ENCODE data around the gene MS4A12.
"Not testable (repeated sequence)": the region's sequence is repeated elsewhere in the genome, so short reads cannot be mapped to it uniquely, and the experiment has no call there.

Gene MS4A12

DNA sequence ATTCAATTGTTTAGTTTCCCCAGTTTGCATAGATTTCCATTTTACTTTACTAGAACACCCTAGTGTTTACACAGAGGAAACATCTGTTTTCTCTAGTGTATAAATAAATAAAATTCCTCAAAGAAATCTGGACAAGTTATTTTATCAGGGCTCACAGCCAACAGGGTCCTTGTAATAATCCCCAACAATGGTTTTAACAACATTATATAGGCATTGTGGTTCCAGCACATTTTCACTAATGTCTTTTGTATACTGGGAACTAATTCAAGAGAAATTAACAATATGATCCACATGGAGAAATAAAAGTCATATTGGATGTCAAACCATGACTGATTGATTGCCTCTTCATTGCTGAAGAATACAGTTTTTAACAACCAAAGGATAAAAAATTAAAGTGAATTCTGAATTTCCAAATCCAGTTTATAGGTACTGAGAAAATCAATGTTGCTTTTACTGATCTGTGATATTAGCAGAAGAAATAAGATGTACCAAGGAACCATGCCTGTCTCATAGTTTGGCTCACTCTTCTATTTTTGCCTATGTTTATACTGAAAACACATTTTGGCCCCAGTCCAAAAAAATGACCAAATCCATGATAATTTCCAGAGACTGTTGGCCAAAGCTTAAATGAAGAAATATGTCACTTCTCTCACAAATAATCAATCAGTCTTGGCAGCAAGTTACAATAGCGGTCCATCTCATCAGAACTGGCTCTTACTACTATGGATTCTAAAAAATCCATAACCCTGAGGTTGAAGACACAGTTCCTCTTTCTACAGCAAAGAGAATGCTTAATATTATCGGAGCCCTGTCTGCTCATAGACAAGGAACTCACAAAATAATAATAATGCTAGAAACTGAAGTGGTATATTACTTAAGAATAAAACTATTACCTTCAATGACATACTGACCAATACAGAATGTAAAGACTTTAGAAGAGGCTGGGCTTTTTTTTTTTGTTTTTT, 21.2 kb downstream of the MS4A12 start:
- no peak for DNase-seq

DNA sequence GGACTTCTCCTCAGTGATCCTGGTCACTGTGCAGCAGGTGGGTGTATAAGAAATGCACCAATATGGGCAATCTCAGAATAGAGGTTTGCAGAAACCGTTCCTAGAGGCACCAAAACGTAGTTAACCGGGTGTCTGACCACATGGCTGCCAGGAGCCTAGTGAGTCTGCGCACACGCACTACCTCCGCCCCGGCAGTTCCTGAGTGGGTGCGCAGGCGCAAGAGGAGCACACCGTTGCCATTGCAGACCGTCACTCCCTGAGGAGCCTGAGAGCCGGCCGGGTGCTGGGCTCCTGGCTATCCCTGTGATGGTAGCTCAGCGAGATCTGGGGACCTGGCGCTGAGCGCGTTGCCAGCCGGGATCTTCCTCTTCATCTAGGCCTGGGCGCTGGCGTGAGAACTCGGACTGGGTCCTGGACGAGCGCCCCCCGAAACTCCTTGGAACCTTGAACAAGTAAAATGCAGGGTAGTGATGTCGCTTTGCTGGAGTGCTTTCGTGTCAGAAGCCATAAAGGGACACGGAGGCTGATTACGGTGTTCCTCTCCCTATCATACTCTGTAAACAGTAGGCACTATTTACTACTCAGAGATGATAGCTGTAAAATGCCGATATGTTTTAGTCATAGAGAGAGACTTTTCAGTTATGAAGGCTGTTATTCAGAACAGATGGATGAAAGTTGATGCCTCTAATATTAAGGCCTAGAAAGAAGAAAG, 22.7 kb downstream of the MS4A12 start, which contains the start of gene MS4A13:
MS4A13 (plus strand) TSS at position 249 of the 712 bp plus-strand sequence. CDS start 2,692 bp downstream, outside the sequence.
- no peak for DNase-seq

DNA sequence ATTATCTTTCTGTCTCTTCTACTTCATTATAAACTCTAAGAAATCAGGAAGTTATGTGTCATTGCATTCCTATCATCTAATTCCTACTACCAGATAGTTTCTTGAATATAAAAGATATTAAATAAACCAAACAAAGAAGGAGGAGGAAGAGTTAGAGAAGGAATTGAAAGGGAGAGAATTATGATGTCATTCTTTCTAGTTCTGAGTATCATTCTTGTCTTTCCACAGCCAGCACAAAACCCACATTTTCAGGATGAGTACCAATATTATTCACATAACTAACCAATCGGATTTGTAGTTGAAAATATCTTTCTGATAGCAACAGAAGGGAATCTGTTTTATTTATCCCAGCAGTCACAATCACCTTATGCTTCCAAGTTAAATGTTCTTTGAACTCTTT, 35.9 kb downstream of the MS4A12 start:
- DNase-seq = no peak

DNA sequence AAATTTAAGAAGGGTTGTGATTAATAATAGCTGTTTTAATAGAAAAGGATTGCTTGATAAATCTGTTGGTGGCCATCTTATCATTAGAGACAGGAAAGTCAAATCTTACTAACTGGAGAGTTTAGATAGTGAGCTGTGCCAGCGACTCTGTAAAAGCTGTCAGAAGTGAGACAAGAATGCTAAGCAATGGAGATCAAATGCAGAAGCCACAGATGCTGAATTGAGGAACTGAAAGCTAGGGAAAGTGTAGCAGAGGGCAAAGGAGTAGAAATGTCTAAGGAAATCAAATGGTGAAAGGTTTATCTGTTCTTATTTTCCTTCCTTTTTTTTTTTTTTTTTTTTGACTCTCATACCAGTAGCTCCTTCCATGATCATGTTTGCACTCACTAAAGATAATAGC, 36.4 kb downstream of the MS4A12 start:
- DNase-seq = no peak

DNA sequence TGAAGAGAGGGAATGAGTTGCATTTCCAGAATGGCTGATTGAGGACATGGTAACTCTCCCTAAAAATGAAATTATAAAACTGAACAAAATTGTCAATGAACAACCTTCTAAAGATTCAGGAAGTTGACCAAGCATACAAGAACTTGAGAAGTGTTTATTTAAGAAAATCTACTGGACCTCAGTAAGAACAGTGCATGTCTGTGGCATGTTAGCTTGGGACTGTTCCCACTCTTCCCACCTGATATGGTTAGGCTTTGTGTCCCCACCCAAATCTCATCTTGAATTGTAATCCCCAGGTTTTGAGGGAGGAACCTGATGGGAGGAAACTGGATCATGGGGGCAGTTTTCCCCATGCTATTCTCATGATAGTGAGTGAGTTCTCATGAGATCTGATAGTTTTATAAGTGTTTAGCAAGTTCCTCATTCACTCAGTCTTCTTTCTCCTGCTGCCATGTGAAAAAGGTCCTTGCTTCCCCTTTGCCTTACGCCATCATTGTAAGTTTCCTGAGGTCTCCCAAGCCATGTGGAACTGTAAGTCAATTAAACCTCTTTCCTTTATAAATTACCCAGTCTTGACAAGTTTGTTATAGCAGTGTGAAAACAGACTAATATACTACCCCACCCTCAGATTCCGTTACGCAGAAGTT, 38.0 kb downstream of the MS4A12 start:
- no peak for DNase-seq

DNA sequence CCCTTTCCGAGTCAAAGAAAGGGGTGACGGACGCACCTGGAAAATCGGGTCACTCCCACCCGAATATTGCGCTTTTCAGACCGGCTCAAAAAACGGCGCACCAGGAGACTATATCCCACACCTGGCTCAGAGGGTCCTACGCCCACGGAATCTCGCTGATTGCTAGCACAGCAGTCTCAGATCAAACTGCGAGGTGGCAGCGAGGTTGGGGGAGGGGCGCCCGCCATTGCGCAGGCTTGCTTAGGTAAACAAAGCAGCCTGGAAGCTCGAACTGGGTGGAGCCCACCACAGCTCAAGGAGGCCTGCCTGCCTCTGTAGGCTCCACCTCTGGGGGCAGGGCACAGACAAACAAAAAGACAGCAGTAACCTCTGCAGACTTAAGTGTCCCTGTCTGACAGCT, 39.8 kb downstream of the MS4A12 start:
- DNase-seq = not testable (repeated sequence)

DNA sequence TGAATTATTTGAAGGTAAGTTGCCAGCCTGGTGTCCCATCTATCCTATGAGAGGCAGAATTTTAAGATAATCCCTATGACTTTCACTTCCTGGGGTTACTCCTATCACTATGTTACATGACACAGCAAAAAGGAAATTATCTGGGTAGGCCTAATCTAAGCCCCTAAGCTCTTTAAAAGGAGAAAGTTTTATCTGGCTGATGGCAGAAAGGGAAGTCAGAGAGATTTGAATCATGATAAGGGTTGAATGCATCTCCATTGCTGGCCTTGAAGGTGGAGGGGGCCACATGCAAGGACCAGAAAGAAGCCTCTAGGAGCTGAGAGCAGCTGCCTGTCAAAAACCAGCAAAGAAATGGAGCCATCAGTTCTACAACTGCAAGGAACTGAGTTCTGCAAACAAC, 46.0 kb downstream of the MS4A12 start:
- not testable (repeated sequence) for DNase-seq

DNA sequence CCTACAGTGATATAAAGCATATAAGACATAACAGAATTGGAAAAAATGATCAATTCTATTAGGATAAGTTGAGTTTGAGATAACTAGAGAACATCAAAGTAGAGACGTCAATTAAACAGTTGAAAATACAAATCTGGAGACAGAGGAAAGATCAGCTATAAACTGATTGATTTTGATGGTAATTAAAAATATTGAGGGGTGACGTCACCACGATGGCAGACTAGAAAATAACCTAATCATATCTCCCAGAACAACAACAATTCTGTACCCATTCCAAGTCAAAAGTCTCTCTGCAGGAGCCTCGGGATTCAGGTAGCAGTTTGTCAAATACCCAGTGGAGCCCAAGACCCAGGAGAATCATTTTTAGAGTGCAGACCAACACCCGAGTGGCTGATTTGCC, 51.5 kb downstream of the MS4A12 start:
- DNase-seq = no peak

All from NCI-H2107 (cell line).